HepG2 (cell line): ENCODE measurements around the gene NBR1. TPM values are rescaled to one million over a fixed set of nuclear protein-coding genes. Genes with fewer than 3 reads are reported as not detected.

Experiments used
- CBX1 ChIP-seq: IDR thresholded peaks from one replicate; pipeline ENCODE4 v1.6.1; 2016; ENCODE audit warnings: antibody characterized with exemption, low read depth
- DNMT3B ChIP-seq: conservative IDR thresholded peaks from 2 replicates; pipeline ENCODE4 v1.6.1; 2016; ENCODE audit warnings: missing biosample characterization, control low read depth
- DRAP1 ChIP-seq: IDR thresholded peaks from 2 replicates; pipeline ENCODE4 v1.6.1; 2016; ENCODE audit warnings: missing genetic modification reagents, missing compliant biosample characterization
- HBP1 ChIP-seq: IDR thresholded peaks from 2 replicates; pipeline ENCODE4 v1.6.1; 2016; ENCODE audit warnings: low read depth, control low read depth
- HOXA3 ChIP-seq: sonication (generic); formaldehyde crosslinking; IDR thresholded peaks from 2 replicates; pipeline ENCODE4 v1.5.0; 2020; ENCODE audit warnings: missing genetic modification reagents
- KLF9 ChIP-seq: IDR thresholded peaks from 2 replicates; pipeline ENCODE4 v1.6.1; 2016; ENCODE audit warnings: low read depth
- MBNL3 ChIP-seq: fragments of 250-450 bp; sonication (Bioruptor Pico); conservative IDR thresholded peaks from 2 replicates; pipeline ENCODE4 v1.8.0; 2022; ENCODE audit warnings: mild to moderate bottlenecking, inconsistent platforms
- MYNN ChIP-seq: sonication (generic); formaldehyde crosslinking; IDR thresholded peaks from 2 replicates; pipeline ENCODE4 v1.4.0; 2020; ENCODE audit warnings: mild to moderate bottlenecking, low read depth, missing genetic modification reagents
- NKX3-1 ChIP-seq: sonication (generic); formaldehyde crosslinking; IDR thresholded peaks from 2 replicates; pipeline ENCODE4 v1.5.0; 2020; ENCODE audit warnings: missing genetic modification reagents
- PAX8 ChIP-seq: sonication (generic); formaldehyde crosslinking; IDR thresholded peaks from 2 replicates; pipeline ENCODE4 v1.8.0; 2022; ENCODE audit warnings: mild to moderate bottlenecking, missing genetic modification reagents, borderline replicate concordance
- RAD51 ChIP-seq: fragments of 450-650 bp; IDR thresholded peaks from 2 replicates; pipeline ENCODE4 v1.6.1; 2016; ENCODE audit warnings: borderline replicate concordance
- RARA ChIP-seq: IDR thresholded peaks from 2 replicates; pipeline ENCODE4 v1.6.1; 2016; ENCODE audit warnings: missing genetic modification reagents, missing compliant biosample characterization
- REPIN1 ChIP-seq: sonication (generic); formaldehyde crosslinking; IDR thresholded peaks from 2 replicates; pipeline ENCODE4 v1.8.0; 2022; ENCODE audit warnings: missing genetic modification reagents, low read depth, mild to moderate bottlenecking, borderline replicate concordance
- RFX5 ChIP-seq: IDR thresholded peaks from 2 replicates; pipeline ENCODE4 v1.6.1; 2011; ENCODE audit warnings: low read depth, low read length, improper control_type of control experiment
- SMAD9 ChIP-seq: sonication (generic); formaldehyde crosslinking; IDR thresholded peaks from 2 replicates; pipeline ENCODE4 v1.5.1; 2020; ENCODE audit warnings: mild to moderate bottlenecking, missing genetic modification reagents
- ZBTB7B ChIP-seq: sonication (generic); formaldehyde crosslinking; IDR thresholded peaks from 2 replicates; pipeline ENCODE4 v1.4.0; 2020; ENCODE audit warnings: missing genetic modification reagents
- ZC3H4 ChIP-seq: sonication (generic); formaldehyde crosslinking; IDR thresholded peaks from 2 replicates; pipeline ENCODE4 v1.4.0; 2020; ENCODE audit warnings: missing genetic modification reagents, borderline replicate concordance
- ZFP36L1 ChIP-seq: sonication (generic); formaldehyde crosslinking; IDR thresholded peaks from 2 replicates; pipeline ENCODE4 v1.8.0; 2022; ENCODE audit warnings: mild to moderate bottlenecking, missing genetic modification reagents, moderate library complexity
- ZNF567 ChIP-seq: sonication (generic); formaldehyde crosslinking; IDR thresholded peaks from 2 replicates; pipeline ENCODE4 v1.8.1; 2023; ENCODE audit warnings: mild to moderate bottlenecking, missing genetic modification reagents, borderline replicate concordance
- ZNF616 ChIP-seq: sonication (generic); formaldehyde crosslinking; IDR thresholded peaks from 2 replicates; pipeline ENCODE4 v1.5.0; 2020; ENCODE audit warnings: low read depth, mild to moderate bottlenecking, missing genetic modification reagents
- ZNF691 ChIP-seq: sonication (generic); formaldehyde crosslinking; IDR thresholded peaks from 2 replicates; pipeline ENCODE4 v1.4.0; 2020; ENCODE audit warnings: missing genetic modification reagents, low read depth, mild to moderate bottlenecking, borderline replicate concordance
- ZNF839 ChIP-seq: sonication (generic); formaldehyde crosslinking; IDR thresholded peaks from 2 replicates; pipeline ENCODE4 v1.4.0; 2020; ENCODE audit warnings: missing genetic modification reagents, mild to moderate bottlenecking, borderline replicate concordance
- ZZZ3 ChIP-seq: sonication (generic); formaldehyde crosslinking; IDR thresholded peaks from 2 replicates; pipeline ENCODE4 v1.4.0; 2020; ENCODE audit warnings: missing genetic modification reagents, mild to moderate bottlenecking, borderline replicate concordance
- polyA plus RNA-seq, 8 experiments: library from polyadenylated mRNA; depleted of rRNA in 3 of 8; stranded (reverse) in 7 of 8; unstranded in 1 of 8; fragments of >200 nt; fragmentation: Illumina TruSeq in 4 of 8; extraction: Trizol in 4 of 8; gene quantifications; 2 replicates each; pipeline versions ENCODE4 v1.2.1 to v1.2.3, GENCODE V29; 2011 to 2016; ENCODE audit warnings: low read depth in 4 of 8, missing spikeins in 1 of 8, mixed read lengths in 1 of 8; ENCODE audit not compliant: insufficient read depth in 1 of 8
- total RNA-seq, 5 experiments: library from RNA; depleted of rRNA; stranded (reverse); fragments of >200 nt; fragmentation: Illumina TruSeq; extraction: Trizol; gene quantifications; 2 replicates each; pipeline ENCODE4 v1.2.3, GENCODE V29; 2016; ENCODE audit warnings: low read depth in 1 of 5
- TF ChIP-seq, protein P1 (sequence below): fragments of 450-650 bp; IDR thresholded peaks from 2 replicates; pipeline ENCODE4 v1.6.1; 2017; ENCODE audit warnings: mild to moderate bottlenecking
- TF ChIP-seq, protein P2 (sequence below): sonication (generic); formaldehyde crosslinking; IDR thresholded peaks from 2 replicates; pipeline ENCODE4 v1.8.0; 2022; ENCODE audit warnings: mild to moderate bottlenecking, missing genetic modification reagents, borderline replicate concordance

NBR1 gene
- total and polyA plus RNA-seq, 2 of the 13 experiments (the other 11 are each of a cell fraction or from before 2014, with no cell fraction given), result 51.7 to 121 TPM

- TF ChIP-seq DNMT3B (CRISPR knock-in tag), result no peak
- TF ChIP-seq ZNF691 (CRISPR knock-in tag), result no peak
- TF ChIP-seq KLF9 (CRISPR knock-in tag), result no peak
- no peak for TF ChIP-seq CBX1
- TF ChIP-seq, protein P1, sequence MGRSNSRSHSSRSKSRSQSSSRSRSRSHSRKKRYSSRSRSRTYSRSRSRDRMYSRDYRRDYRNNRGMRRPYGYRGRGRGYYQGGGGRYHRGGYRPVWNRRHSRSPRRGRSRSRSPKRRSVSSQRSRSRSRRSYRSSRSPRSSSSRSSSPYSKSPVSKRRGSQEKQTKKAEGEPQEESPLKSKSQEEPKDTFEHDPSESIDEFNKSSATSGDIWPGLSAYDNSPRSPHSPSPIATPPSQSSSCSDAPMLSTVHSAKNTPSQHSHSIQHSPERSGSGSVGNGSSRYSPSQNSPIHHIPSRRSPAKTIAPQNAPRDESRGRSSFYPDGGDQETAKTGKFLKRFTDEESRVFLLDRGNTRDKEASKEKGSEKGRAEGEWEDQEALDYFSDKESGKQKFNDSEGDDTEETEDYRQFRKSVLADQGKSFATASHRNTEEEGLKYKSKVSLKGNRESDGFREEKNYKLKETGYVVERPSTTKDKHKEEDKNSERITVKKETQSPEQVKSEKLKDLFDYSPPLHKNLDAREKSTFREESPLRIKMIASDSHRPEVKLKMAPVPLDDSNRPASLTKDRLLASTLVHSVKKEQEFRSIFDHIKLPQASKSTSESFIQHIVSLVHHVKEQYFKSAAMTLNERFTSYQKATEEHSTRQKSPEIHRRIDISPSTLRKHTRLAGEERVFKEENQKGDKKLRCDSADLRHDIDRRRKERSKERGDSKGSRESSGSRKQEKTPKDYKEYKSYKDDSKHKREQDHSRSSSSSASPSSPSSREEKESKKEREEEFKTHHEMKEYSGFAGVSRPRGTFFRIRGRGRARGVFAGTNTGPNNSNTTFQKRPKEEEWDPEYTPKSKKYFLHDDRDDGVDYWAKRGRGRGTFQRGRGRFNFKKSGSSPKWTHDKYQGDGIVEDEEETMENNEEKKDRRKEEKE, result no peak
- no peak for TF ChIP-seq HBP1 (CRISPR knock-in tag)
- no peak for TF ChIP-seq ZFP36L1
- no peak for TF ChIP-seq ZZZ3 (CRISPR knock-in tag)
- no peak for TF ChIP-seq HOXA3 (CRISPR knock-in tag)
- TF ChIP-seq ZNF616, result 0 out of 2 replicates have a peak, but pooled peaks have one; percentile 38
- TF ChIP-seq MBNL3, result no peak
- no peak for TF ChIP-seq RFX5
- TF ChIP-seq NKX3-1 (CRISPR knock-in tag), result no peak
- TF ChIP-seq ZC3H4, result peak; percentile 83; the same call in 1 of the 2 replicates
- no peak for TF ChIP-seq PAX8 (CRISPR knock-in tag)
- TF ChIP-seq REPIN1 (CRISPR knock-in tag), result no peak
- no peak for TF ChIP-seq SMAD9 (CRISPR knock-in tag)
- TF ChIP-seq ZNF567 (CRISPR knock-in tag), result no peak
- no peak for TF ChIP-seq DRAP1 (CRISPR knock-in tag)
- TF ChIP-seq MYNN (CRISPR knock-in tag), result no peak
- no peak for TF ChIP-seq ZBTB7B (CRISPR knock-in tag)
- no peak for TF ChIP-seq RARA (CRISPR knock-in tag)
- TF ChIP-seq, protein P2, sequence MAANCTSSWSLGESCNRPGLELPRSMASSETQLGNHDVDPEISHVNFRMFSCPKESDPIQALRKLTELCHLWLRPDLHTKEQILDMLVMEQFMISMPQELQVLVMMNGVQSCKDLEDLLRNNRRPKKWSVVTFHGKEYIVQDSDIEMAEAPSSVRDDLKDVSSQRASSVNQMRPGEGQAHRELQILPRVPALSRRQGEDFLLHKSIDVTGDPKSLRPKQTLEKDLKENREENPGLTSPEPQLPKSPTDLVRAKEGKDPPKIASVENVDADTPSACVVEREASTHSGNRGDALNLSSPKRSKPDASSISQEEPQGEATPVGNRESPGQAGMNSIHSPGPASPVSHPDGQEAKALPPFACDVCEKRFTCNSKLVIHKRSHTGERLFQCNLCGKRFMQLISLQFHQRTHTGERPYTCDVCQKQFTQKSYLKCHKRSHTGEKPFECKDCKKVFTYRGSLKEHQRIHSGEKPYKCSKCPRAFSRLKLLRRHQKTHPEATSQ (CRISPR knock-in tag), result no peak
- TF ChIP-seq RAD51, result no peak
- TF ChIP-seq ZNF839 (CRISPR knock-in tag), result no peak
Observed at GRCh38 chr17:43217614-43218087, 46.6 kb downstream of the NBR1 start (continued).
